Glomerular endothelial cell (primary cell): ENCODE measurements around the gene TBXAS1. TPM values are rescaled to one million over a fixed set of nuclear protein-coding genes. Genes with fewer than 3 reads are reported as not detected.
"Not testable (repeated sequence)": the region's sequence is repeated elsewhere in the genome, so short reads cannot be mapped to it uniquely, and the experiment has no call there.

ENCODE experiments used
- DNase-seq: peaks from one replicate; pipeline ENCODE4 v3.0.0-alpha.2; 2011; ENCODE audit warnings: low read depth, low spot score; ENCODE audit errors: extremely low read depth
- total RNA-seq: library from RNA; depleted of rRNA; stranded (reverse); fragments of >200 nt; gene quantifications from 2 replicates; pipeline ENCODE4 v1.2.3, GENCODE V29; 2015

The TBXAS1 gene
- total RNA-seq, 1 donor from 2014 or later = 8.1 TPM

- DNase-seq = no peak
These were observed 84.2 kb downstream of the TBXAS1 start for GRCh38 chr7:139913021-139913844.

- DNase-seq = no peak
These were observed 84.7 kb downstream of the TBXAS1 start for GRCh38 chr7:139913845-139914135.

GRCh38 chr7:139914306-139915267 is 85.5 kb downstream of the TBXAS1 start:
- no peak for DNase-seq

DNA sequence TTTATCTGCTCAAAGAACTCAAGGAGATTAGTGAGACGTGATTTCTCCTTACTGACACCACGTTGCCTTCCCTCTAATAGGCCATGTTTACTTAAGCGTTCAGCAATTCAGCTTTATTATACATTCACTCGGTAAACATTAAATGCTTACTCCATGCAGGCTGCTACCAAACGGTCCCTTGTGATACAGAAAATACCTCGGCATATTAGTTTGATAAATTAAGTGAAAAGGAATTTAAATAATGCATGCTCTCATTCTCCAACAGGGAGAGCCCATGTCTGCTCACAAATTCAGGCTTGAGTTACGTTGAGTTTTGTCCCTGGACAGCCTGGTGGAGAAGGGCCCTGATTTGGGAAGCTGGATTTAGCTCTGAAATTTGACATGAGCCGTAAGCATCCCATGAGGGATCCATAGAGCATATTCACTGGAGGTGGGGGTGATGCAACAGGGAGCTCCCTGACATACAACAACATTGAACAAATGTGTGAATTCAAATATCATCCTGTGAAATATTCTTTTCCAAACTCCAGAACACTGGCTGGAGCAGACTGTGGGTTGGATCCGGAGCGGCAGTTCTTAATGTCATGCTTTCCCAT is 86.3 kb downstream of the TBXAS1 start:
- no peak for DNase-seq

DNA sequence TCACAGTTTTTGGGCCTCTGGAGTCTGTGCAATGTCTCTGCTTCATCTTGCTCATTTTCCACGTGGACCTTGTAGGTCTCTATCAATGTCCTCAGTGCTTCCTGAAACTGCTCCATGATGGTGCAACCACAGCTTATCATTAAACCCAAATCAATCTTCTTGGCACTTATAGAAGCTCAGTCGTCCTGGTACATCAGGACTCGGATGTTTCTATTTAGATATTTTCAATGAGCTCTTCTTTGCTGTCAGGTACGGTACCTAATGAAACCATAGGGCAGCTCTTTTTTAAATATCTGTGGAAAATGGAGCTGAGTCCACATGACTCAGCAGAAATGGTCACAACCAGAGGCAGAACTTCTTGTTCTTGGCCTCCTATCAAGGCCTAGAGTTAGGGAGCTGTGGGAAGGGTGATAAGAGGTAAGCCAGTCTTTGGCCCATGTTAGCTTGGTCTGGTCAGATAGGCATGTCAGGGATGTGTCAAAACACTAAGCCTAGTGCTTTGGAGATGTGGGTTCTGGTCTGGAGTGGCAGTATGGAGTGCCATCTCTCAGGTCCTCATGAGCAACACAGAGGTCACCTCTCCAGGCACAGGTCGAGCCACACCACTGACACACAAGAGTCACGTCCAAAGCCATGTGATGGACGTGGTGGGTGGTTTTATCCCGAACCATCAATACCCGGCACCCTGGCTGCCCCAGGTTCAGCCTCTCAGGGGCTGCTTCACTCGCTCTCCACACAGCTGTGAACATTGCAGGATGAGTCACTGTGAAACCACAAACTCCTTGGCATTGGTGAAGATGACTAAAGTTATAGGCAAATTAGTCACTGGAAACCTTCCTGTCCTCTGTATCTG is 87.0 kb downstream of the TBXAS1 start:
- peak; percentile 78 for DNase-seq

DNA sequence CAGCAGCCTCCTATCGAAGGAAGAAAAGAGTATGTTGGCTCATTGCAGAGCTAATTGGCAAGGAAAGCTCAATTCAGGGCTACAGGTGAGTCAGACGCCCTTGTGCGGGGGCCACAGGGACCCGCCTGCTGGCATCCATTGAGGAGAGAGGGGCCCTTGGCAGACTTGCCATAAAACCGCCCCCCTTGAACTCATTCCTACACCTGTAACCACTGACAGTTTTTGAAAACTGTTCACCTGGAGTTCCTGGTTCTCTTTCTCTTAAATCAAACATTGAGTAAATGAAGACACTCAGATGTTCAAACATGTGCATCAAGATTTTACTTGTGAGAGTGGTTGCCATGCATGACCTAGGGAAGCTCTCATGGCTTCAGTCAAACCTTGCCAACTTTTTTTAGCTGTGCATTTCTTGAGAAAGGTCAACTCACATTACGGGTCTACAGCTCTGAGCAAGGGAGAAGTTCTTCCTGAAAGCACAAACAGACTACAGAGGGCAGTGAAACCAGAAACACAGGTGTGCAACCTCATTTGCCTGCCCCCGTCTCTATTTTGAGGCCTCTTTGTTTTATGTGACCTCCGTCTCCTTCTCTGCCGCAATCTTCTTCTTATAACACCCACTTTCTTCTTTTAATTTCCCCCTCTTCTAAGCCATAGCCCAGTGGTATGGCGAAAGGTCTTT is 87.8 kb downstream of the TBXAS1 start:
- no peak for DNase-seq

GRCh38 chr7:139917851-139918250 is 88.8 kb downstream of the TBXAS1 start:
- no peak for DNase-seq

GRCh38 chr7:139918480-139918879 is 89.4 kb downstream of the TBXAS1 start:
- no peak for DNase-seq

GRCh38 chr7:139923090-139923489 is 94.0 kb downstream of the TBXAS1 start:
- DNase-seq = no peak

GRCh38 chr7:139924461-139924860 is 95.4 kb downstream of the TBXAS1 start:
- DNase-seq = no peak

- DNase-seq = not testable (repeated sequence)
These were observed 100.2 kb downstream of the TBXAS1 start for GRCh38 chr7:139929221-139929620.

GRCh38 chr7:139930286-139930965 is 101.4 kb downstream of the TBXAS1 start:
- DNase-seq = no peak

DNA sequence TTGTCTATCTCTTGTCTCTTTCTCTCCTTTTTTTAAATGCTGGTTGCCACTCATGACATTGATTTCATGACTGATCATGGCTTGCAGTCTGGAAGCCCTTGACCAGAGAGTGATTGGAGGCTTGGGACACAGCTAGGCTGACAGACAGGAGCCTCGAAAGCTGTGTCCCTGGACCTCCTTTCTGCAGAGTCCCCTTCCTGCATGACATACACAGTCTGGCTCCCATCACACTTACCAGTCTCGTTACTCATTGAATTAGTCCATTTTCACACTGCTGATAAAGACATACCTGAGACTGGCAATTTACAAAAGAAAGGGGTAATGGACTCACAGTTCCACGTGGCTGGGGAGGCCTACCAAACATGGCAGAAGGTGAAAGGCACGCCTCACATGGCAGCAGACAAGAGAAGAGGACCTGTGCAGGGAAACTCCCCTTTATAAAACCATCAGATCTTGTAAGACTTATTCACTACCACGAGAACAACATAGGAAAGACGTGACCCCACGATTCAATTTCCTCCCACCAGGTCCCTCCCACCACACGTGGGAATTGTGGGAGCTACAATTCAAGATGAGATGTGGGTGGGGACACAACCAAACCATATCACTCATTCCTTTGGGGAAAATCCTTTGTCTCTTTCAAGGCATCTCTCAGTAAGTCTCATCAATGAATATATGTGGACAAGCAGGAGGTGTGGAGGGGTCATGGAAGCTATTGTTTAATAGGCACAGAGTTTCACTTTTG is 102.3 kb downstream of the TBXAS1 start:
- DNase-seq = no peak

- no peak for DNase-seq
These were observed 103.5 kb downstream of the TBXAS1 start for GRCh38 chr7:139932531-139932930.

- peak; percentile 52 for DNase-seq
These were observed 107.8 kb downstream of the TBXAS1 start for GRCh38 chr7:139936760-139937310.

DNA sequence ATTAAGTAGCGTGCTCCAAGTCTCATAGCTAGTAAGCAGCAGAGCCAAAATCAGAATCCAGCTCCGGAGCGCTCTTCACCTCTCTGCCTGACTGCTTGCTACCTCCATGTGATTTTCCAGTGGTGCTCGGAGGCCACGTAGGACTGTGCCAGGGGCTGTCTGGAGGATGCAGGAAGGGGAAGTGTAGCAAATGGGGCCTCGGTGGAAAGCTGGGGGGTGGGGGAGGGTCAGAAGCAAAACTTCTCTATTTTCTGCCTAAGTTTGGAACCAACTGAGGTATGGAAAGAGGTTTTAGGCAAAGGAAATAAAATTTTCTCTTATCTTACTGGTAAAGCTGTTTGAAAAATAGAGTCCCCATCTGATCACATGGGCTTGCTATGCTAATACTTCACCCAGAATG is 108.7 kb downstream of the TBXAS1 start:
- DNase-seq = no peak

DNA sequence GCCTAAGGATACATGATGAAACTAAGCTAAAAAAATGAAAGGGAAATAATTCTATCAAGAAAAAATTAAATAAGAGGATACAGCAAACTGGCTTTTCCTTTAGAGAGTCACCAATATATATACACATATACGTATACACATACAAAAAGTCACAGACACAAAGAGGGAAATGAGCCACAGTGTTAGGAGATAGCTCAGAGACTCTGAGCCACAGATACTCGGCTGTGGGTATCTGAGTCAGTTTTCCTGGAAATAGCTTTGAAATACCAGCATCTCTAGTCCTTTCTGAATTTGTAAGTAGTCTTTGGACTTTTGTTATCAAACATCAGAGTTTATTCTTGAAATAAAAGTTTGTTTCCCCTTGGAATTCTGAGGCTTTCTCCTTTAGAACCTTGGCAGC is 111.8 kb downstream of the TBXAS1 start:
- DNase-seq = no peak

DNA sequence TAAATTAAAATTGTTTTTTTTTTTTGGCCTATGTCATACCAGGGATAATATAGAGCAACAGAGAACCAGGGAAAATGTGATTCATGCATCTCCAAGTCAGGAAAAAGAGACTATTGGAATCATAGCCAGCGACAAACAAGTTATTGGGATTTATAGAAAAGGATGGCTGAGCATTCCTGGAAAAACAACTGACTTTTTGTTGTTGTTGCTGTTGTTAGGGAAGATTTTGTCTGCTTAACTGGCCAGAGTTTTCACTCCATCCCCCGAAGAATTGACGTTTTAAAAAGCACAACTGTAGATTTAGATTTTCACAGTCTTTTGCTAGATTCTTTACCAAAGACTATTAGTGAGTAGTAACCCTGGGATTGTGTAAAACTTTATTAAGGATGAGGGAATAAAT is 112.4 kb downstream of the TBXAS1 start:
- DNase-seq = no peak
